Measurements from ENCODE around the gene MINK1.
A peak's percentile ranks its signal among the peaks of the same experiment; 100 is the strongest.
"Not testable (repeated sequence)": the region's sequence is repeated elsewhere in the genome, so short reads cannot be mapped to it uniquely, and the experiment has no call there.

MINK1 gene

GRCh38 chr17:4901108-4901647 lies 68.0 kb downstream of the MINK1 start:
- DNase-seq = no peak

DNA sequence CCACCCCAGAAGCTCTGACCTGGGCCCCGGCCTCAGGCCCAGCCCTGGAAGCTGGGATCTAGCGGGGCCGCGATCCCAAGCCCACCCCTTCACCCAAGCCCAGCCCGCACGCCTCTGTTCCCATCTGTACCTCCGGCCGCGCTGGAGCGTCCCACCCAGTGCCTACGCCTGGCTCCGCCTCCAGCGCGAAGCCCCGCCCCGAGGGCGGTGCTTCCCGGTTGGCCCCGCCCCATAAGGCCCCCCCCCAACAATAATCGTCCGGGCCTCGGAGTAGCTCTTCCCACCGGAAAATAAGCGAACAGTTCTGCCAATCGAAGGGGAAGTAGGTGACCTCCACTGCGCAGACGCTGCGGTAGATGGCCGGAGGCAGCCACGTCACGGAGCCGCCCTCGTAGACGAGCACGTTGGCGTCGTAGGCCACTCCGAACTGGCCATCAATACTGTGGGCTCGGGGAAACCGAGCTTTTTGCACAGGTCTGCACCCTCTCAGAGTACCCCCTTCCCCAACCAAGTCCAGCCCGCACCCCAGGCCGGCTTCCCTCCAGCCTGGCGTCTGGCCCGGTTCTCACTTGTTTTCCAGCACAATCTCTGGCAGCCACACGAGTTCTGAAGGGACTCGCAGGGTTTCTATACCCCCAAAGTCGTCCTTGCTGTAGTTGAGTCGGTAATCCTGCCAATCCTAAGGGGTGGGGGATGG lies 68.7 kb downstream of the MINK1 start:
- DNase-seq = no peak

DNA sequence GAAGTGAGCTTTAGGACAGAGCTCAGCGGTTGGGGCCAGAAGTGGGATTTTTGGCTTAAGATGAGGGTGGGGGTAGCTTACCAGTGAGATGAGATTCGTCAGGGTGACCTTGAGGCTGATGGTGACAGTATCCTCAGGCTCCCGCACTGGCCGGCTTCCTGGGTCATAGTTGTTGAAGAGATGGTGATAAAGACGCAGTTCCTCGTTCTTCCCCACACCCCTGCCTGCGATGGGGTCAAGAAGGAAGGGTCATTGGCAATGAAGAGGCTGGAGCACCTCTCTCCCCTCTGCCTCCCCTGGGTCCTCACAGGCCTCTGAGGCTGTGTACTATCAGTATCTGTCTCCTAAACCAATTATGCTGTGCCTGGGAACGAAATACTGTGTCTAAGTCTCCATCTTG lies 69.4 kb downstream of the MINK1 start:
- no peak for DNase-seq

- DNase-seq = peak; percentile 11 to 15
Measured at GRCh38 chr17:4903051-4903818, 70.1 kb downstream of the MINK1 start, which contains the start of gene CHRNE. Gene CHRNE (minus strand): TSS chr17:4903098. CDS start chr17:4903063, 35 bp downstream.

GRCh38 chr17:4906642-4907041 lies 73.5 kb downstream of the MINK1 start:
- not testable (repeated sequence) for DNase-seq

- no peak for DNase-seq
Measured at GRCh38 chr17:4908301-4908700, 75.2 kb downstream of the MINK1 start.

- peak; percentile 56 to 77 for DNase-seq
Measured at GRCh38 chr17:4908711-4909496, 75.8 kb downstream of the MINK1 start.

DNA sequence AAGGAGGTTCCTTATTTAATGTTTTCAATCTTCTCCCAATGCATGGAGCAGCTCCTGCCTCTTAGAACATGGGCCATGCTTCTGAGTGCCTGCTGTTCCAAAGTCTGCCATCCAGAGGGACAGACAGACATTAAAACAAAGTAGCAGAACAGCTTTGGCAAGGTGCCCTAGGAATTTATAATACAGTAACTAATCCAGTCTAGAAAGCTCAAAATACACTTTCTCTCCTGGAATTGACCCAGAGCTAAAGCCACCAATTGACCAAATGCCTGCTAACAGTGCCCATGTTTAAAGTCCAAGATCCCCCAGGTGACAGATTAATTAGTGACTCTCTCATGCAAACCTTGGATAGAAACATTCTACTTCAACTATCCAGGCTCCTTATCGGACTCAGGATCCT lies 80.9 kb downstream of the MINK1 start:
- DNase-seq = no peak

- DNase-seq = not testable (repeated sequence)
Measured at GRCh38 chr17:4914551-4914950, 81.4 kb downstream of the MINK1 start.

GRCh38 chr17:4919511-4920047 lies 86.4 kb downstream of the MINK1 start:
- no peak for DNase-seq

- peak; percentile 40 for DNase-seq
Measured at GRCh38 chr17:4920351-4921048, 87.4 kb downstream of the MINK1 start.

- DNase-seq = no peak
Measured at GRCh38 chr17:4921320-4921719, 88.2 kb downstream of the MINK1 start.

DNA sequence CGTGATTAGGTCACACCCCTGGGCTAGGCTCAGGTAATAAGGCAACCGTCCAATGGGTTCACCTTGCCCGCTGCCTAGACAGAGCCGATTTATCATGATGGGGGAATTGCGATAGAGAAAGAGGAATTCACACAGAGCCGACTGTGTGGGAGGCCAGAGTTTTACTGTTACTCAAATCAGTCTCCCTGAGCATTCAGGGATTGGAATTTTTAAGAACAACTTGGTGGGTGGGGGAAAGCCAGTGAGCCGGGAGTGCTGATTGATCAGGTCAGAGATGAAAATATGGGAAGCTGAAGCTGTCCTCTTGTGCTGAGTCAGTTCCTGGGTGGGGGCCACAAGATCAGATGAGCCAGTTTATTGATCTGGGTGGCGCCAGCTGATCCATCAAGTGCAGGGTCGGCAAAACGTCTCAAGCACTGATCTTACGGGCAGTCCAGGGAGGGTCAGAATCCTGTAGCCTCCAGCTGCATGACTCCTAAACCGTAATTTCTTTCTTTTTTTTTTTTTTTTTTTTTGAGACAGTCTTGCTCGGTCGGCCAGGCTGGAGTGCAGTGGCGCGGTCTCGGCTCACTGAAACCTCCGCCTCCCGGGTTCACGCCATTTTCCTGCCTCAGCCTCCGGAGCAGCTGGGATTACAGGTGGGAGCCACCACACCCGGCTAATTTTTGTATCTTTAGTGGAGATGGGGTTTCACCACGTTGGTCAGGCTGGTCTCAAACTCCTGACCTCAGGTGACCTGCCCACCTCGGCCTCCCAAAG lies 93.6 kb downstream of the MINK1 start:
- not testable (repeated sequence) for DNase-seq

- no peak for DNase-seq
Measured at GRCh38 chr17:4928881-4929280, 95.7 kb downstream of the MINK1 start.

- DNase-seq = no peak
Measured at GRCh38 chr17:4931963-4932362, 98.8 kb downstream of the MINK1 start, which contains the start of gene GP1BA. Gene GP1BA (plus strand): TSS chr17:4932277. CDS start chr17:4932605, 328 bp downstream.

GRCh38 chr17:4932756-4933155 lies 99.6 kb downstream of the MINK1 start:
- DNase-seq = no peak

DNA sequence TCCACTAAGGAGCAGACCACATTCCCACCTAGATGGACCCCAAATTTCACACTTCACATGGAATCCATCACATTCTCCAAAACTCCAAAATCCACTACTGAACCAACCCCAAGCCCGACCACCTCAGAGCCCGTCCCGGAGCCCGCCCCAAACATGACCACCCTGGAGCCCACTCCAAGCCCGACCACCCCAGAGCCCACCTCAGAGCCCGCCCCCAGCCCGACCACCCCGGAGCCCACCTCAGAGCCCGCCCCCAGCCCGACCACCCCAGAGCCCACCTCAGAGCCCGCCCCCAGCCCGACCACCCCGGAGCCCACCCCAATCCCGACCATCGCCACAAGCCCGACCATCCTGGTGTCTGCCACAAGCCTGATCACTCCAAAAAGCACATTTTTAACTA lies 100.5 kb downstream of the MINK1 start:
- no peak for DNase-seq

- peak; percentile 25 to 51 for DNase-seq
Measured at GRCh38 chr17:4934173-4934979, 101.2 kb downstream of the MINK1 start.

- DNase-seq = no peak
Measured at GRCh38 chr17:4935650-4936049, 102.5 kb downstream of the MINK1 start.

DNA sequence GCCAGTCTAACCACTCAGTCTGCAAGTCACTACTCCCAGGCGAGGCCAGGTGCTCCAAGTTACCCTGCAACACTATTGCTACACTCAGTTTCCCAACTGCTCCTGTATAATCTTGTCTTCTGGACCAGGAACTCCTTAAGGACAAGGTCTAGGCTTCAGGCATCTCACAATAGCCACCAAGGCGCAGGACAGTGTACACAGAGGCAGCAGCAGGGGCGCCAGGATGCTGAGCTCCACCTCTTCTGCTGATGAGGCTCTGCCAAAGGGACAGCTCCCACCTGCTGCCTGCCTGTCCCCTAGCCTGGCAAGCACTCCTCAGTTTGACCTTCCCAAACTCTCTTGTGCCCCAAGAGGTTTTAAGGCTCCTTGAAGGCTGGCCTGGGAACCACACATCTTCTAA lies 103.3 kb downstream of the MINK1 start:
- no peak for DNase-seq

All from AML-193 (cell line).